AG10803 (cell line): ENCODE measurements around the gene TLNRD1.
"Not testable (repeated sequence)": the region's sequence is repeated elsewhere in the genome, so short reads cannot be mapped to it uniquely, and the experiment has no call there.

Experiments used
- DNase-seq: peaks from one replicate; pipeline ENCODE4 v3.0.0; 2010; ENCODE audit warnings: low read depth
- H3K4me3 ChIP-seq: 2 replicates; pipeline ENCODE4 v1.5.1; 2011; ENCODE audit warnings: mild to moderate bottlenecking, low read length, control low read depth
- CTCF ChIP-seq: conservative IDR thresholded peaks from 2 replicates; pipeline ENCODE4 v1.5.1; 2011; ENCODE audit warnings: mild to moderate bottlenecking, low read length, control low read depth, inconsistent platforms

The TLNRD1 gene

DNA sequence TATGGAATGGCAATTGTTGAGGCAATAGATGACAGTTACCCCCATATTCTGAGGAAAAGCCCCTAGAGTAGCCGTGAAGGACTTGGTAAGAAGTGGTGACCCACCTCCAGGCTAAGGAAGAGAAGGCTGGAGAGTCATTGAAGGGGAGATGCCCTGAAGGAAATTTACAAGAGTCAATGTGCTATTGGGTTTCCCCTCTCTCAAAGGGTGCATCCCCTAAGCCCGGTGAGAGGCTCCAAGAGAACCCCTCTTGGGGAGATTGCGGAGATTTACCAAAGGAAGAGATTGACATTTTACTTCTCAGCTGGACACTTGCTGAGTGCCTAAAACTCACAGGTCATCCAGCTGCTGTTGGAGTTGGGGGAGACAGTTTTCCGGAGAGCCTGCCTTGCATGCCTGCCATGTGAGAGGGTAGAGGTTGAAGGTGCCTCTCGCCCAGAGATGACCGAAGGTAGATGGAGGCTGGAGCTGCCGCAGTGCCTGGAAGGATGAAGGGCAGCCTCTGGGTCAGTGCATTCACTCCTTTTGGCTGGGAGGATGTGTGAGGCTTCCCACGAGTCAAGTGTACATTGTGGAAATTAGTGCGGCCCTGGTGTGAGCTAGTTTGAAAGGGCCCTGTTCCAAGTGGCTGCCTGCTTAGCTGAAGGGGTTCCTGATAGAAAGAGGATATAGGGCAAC is 41.8 kb upstream of the TLNRD1 start:
- no peak overlapping the region for H3K4me3 ChIP-seq
- no peak for TF ChIP-seq CTCF
- no peak for DNase-seq

DNA sequence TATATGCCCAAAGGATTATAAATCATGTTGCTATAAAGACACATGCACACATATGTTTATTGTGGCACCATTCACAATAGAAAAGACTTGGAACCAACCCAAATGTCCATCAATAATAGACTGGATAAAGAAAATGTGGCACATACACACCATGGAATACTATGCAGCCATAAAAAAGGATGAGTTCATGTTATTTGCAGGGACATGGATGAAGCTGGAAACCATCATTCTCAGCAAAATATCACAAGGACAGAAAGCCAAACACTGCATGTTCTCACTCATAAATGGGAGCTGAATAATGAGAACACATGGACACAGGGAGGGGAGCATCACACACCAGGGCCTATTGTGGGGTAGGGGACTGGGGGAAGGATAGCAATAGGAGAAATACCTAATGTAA is 35.3 kb upstream of the TLNRD1 start:
- not testable (repeated sequence) for DNase-seq, H3K4me3 ChIP-seq

DNA sequence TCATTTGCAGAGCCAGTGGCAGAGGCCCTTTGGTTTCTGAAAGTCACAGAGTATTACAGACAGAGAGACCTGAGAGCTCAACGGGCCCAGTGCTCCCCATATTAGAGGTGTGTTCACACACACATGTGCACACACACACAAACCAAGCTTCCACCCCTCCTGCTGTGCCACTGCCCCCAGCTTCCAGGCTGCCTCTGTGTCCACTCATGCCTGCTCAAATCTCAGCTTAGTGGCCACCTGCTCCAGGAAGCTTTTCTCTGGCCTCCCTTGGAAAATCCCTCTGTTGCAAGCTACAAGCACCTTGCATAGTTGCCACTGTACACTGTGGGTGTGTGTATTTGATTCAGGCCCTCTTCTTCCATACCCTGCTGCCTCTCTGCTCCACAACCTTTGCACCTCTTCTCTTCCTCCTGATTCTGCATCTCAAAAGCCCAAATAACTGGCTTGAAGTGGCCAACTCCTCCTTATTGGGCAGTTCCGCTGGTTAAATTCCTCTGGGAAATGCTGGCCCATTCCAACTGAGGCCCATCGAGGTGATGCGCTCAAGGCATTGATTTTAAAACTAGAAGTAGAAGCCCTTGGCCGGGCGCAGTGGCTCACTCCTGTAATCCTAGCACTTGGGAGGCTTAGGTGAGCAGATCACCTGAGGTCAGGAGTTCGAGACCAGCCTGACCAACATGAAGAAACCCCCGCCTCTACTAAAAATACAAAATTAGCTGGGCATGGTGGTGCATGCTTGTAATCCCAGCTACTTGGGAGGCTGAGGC is 34.1 kb upstream of the TLNRD1 start:
- TF ChIP-seq CTCF: no peak
- H3K4me3 ChIP-seq: no peak overlapping the region
- DNase-seq: no peak

DNA sequence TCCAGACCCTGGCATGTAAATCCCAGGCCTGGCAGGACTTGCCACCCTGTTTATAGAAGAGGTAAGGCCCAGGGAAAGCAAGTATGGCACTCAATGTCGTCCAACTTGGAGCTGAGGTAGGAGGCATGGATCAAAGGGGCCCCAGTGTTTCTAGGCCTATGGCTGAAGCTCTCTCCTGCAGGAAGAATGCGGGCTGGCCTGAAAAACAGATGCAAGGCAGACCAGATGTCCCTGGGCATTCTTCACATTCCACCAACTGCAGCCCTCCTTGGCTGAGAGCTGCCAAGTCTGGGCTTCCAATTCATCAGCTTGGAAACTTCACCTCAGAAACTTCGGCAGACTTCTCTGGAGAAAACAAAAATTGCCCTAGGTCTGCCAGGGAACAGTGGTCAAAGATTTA is 33.3 kb upstream of the TLNRD1 start:
- no peak for TF ChIP-seq CTCF
- peak; percentile 94 for DNase-seq
- no peak overlapping the region for H3K4me3 ChIP-seq

DNA sequence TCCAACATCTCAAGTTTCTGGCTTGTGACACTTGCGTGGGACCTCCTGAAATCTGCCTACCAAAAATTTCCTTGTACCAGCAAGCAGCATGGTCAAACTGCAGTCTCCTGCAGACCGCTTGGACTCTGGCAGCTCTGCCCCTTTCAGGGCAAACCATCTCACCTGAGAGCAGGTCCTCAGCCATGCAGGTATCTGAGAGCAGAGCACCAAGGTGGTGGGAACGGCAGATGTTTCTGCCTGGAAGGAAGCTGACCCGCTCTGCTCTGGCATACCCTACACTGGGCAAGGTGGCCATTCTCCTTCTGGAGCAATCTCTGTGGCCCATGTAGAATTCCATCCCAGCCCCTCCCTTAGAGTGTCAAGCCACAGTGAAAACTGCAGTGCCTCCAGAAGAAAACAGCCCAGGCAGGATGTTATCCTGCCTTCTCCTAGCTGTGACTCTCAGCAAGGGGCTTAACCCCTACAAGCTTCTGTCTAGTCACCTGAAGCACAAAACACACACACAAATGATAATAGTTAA is 32.7 kb upstream of the TLNRD1 start:
- DNase-seq: no peak
- TF ChIP-seq CTCF: no peak
- H3K4me3 ChIP-seq: no peak overlapping the region

DNA sequence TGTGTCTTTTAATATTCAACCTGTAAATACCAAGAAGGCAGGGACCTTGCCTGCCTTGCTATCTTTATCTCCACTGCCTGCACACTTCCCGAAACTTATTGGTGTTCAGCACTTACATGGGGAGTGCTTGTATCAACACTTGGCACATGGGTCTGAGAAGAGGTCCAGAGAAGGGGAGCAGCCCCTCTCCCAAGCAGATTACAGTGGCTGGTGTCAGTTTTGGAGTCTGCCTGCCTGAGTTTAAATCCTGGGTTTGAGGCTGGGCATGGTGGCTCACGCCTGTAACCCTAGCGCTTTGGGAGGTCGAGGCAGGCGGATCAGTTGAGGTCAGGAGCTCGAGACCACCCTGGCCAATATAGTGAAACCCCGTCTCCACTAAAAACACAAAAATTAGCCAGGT is 31.4 kb upstream of the TLNRD1 start:
- H3K4me3 ChIP-seq: no peak overlapping the region
- DNase-seq: no peak
- no peak for TF ChIP-seq CTCF

- DNase-seq: peak; percentile 69
- no peak overlapping the region for H3K4me3 ChIP-seq
- peak; percentile 84 for TF ChIP-seq CTCF
Measured at GRCh38 chr15:80970018-80970657, 30.6 kb upstream of the TLNRD1 start.
